Right renal pelvis (tissue), 4 donors: ENCODE data around the gene ATP9A. TPM values are rescaled to one million over a fixed set of nuclear protein-coding genes. Genes with fewer than 3 reads are reported as not detected.

Source experiments
- DNase-seq, 4 donors: peaks; one replicate each; pipeline ENCODE4 v3.0.0-alpha.2; 2013; ENCODE audit warnings: low read depth in 4 of 4, low spot score in 3 of 4, missing footprints in 1 of 4
- polyA plus RNA-seq, 4 donors: library from polyadenylated mRNA; unstranded; fragments of 120-200 nt; gene quantifications; one replicate each; pipeline ENCODE4 v1.2.1, GENCODE V29; 2013; ENCODE audit not compliant: insufficient read length in 4 of 4

ATP9A gene
- polyA plus RNA-seq, 4 donors = 57.7 to 63.7 (median 61.4) TPM

GRCh38 chr20:51634257-51634656 is 133.9 kb downstream of the ATP9A start:
- no peak for DNase-seq

GRCh38 chr20:51633430-51633829 is 134.8 kb downstream of the ATP9A start:
- DNase-seq = no peak

- DNase-seq = no peak
These were observed 136.2 kb downstream of the ATP9A start for GRCh38 chr20:51631953-51632352.

GRCh38 chr20:51631011-51631950 is 136.9 kb downstream of the ATP9A start:
- DNase-seq = peak; percentile 57 to 72 (median 69)

- DNase-seq = no peak
These were observed 138.7 kb downstream of the ATP9A start for GRCh38 chr20:51629399-51630058.

- DNase-seq = no peak
These were observed 139.4 kb downstream of the ATP9A start for GRCh38 chr20:51628533-51629398.

- DNase-seq = no peak
These were observed 140.6 kb downstream of the ATP9A start for GRCh38 chr20:51627586-51627985.

- no peak for DNase-seq
These were observed 143.1 kb downstream of the ATP9A start for GRCh38 chr20:51625105-51625504.

- no peak for DNase-seq
These were observed 143.9 kb downstream of the ATP9A start for GRCh38 chr20:51624157-51624731.

GRCh38 chr20:51623255-51623654 is 144.9 kb downstream of the ATP9A start:
- DNase-seq = no peak

GRCh38 chr20:51622004-51622874 is 146.0 kb downstream of the ATP9A start:
- no peak for DNase-seq

GRCh38 chr20:51620432-51620831 is 147.8 kb downstream of the ATP9A start:
- DNase-seq = no peak

GRCh38 chr20:51616060-51616459 is 152.1 kb downstream of the ATP9A start:
- no peak for DNase-seq

- no peak for DNase-seq
These were observed 153.5 kb downstream of the ATP9A start for GRCh38 chr20:51614687-51615086.

- no peak for DNase-seq
These were observed 154.6 kb downstream of the ATP9A start for GRCh38 chr20:51613580-51613979.

- DNase-seq = no peak
These were observed 155.3 kb downstream of the ATP9A start for GRCh38 chr20:51612896-51613295.

GRCh38 chr20:51611625-51611890 is 156.6 kb downstream of the ATP9A start:
- DNase-seq = no peak

- DNase-seq = no peak
These were observed 157.2 kb downstream of the ATP9A start for GRCh38 chr20:51610761-51611624.

- no peak for DNase-seq
These were observed 158.1 kb downstream of the ATP9A start for GRCh38 chr20:51610111-51610510.
